Activated T-cell treated with anti-CD3 and anti-CD28 coated beads, Interleukin-2, amount 50 U/mL, for 72 hours (primary cell): ENCODE data around the gene EDNRB. TPM values are rescaled to one million over a fixed set of nuclear protein-coding genes. Genes with fewer than 3 reads are reported as not detected.
"Not testable (repeated sequence)": the region's sequence is repeated elsewhere in the genome, so short reads cannot be mapped to it uniquely, and the experiment has no call there.

Source experiments
- ATAC-seq, 2 donors: fragments of 150-1000 bp; cut with Tn5 transposase; replicated peaks in 1 of 2; 2 replicates each; pipeline ENCODE4 v1.10.0; 2021; ENCODE audit warnings: moderate library complexity in 2 of 2, mild to moderate bottlenecking in 1 of 2
- DNase-seq, 2 donors: peaks; one replicate each; pipeline ENCODE4 v3.0.0; 2021 to 2022; ENCODE audit warnings: mixed read lengths in 1 of 2
- H3K27ac Mint-ChIP-seq: one replicate; pipeline ENCODE4 v1.8.0; 2022; ENCODE audit warnings: mild to moderate bottlenecking, moderate library complexity, mixed read lengths
- H3K27me3 Mint-ChIP-seq: one replicate; pipeline ENCODE4 v1.8.0; 2022; ENCODE audit warnings: low read depth, mixed read lengths
- H3K36me3 Mint-ChIP-seq, 2 donors: one replicate each; pipeline ENCODE4 v1.8.0; 2022; ENCODE audit warnings: mixed read lengths in 2 of 2, mild to moderate bottlenecking in 1 of 2; ENCODE audit not compliant: insufficient read depth in 2 of 2
- H3K4me1 Mint-ChIP-seq: one replicate; pipeline ENCODE4 v1.8.0; 2022; ENCODE audit warnings: low read depth, mixed read lengths
- H3K4me3 Mint-ChIP-seq, 2 donors: one replicate each; pipeline ENCODE4 v1.8.0; 2022; ENCODE audit warnings: mild to moderate bottlenecking in 2 of 2, mixed read lengths in 2 of 2, moderate library complexity in 2 of 2
- H3K9me3 Mint-ChIP-seq, 2 donors: one replicate each; pipeline ENCODE4 v1.8.0; 2022; ENCODE audit warnings: mixed read lengths in 2 of 2
- total RNA-seq, 2 donors: library from RNA; stranded (reverse); gene quantifications; one replicate each; pipeline ENCODE4 v1.2.3, GENCODE V29; 2022

Gene EDNRB
- total RNA-seq, 2 donors from 2014 or later = not detected

DNA sequence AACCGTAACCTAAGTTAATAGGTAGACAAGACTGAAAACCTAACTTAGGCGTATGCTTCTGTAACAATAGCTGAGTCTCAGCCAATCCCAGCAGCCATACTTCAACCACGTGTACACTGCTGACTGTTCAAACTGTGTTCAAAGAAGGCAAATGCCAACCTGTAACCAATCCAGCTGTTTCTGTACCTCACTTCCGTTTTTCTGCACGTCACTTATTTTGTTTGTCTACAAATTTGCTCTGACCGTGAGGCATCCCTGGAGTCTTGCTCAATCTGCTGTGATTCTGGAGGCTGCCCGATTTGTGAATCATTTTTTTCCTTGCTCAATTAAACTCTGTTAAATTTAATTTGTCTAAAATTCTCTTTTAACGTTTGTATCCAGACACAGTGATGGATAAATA lies 59.2 kb downstream of the EDNRB start:
- Mint-ChIP-seq H3K9me3 (no peaks in the 10 kb centered on the region), H3K27ac (no peak overlapping the region), H3K36me3 (no peaks in the 10 kb centered on the region)

DNA sequence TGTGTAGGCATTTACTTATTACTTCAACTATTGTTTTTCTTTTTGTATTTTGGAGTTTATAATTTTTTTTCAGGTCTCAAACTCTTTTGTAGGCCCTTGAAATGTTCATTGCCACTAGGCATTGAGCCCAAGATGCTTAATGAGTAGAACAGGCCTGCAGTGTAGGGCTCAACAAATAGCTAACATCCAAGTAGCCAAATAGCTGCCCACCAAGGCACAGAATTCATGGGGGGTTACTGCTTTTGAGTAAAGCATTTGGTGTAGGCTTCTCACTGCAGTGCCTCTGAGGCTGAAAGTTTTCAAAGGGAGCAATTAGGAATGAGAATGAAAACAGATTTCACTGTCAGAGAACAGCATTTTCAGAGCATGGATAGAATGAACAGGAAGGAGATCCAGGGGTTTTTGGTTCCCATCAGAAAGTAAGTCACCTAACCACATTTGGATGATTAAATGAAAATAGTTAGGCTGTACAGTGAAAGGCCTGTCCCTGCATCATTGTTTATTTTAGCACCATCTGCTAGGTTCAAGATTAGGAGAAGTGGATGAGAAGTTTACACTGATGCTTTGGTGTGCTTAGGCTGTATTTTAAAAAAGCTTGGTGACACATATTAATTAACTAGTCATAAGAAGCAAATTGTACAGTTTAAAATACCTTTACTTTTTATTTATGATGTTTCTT lies 61.0 kb downstream of the EDNRB start:
- H3K36me3 Mint-ChIP-seq = no peaks in the 10 kb centered on the region
- no peak for ATAC-seq
- no peaks in the 10 kb centered on the region for H3K9me3 Mint-ChIP-seq
- H3K27me3 Mint-ChIP-seq = peaks cover 5% of the 10 kb centered on the region
- H3K4me1 Mint-ChIP-seq = no peaks in the 10 kb centered on the region
- no peak overlapping the region for H3K4me3 Mint-ChIP-seq
- H3K27ac Mint-ChIP-seq = no peak overlapping the region
- DNase-seq = no peak

More for the DNA sequence above, 59.2 kb downstream of the EDNRB start:
- H3K4me1 Mint-ChIP-seq = no peaks in the 10 kb centered on the region
- no peak for ATAC-seq
- H3K4me3 Mint-ChIP-seq = no peak overlapping the region
- H3K27me3 Mint-ChIP-seq = peaks cover 5% of the 10 kb centered on the region
- no peak for DNase-seq

DNA sequence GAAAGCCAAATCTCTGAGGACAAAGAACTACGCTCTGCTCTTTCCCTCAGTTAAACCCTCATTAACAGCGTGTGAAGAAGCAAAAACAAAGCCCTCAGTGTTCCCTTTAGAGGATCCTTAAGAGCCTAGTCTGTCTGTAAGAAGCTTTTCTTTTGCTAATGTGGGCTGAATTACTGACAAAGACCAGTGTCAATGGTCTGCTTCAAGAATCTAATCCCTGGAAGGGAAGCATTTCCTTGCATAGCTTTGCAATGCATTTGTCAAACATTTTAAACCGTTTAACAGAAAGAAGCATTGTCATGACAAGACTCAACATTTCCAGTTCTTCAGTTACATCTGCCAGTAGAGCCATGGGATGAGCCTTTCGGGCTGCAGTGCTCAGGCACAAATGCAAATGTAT lies 64.9 kb downstream of the EDNRB start:
- no peak overlapping the region for H3K27ac Mint-ChIP-seq
- ATAC-seq = no peak
- H3K36me3 Mint-ChIP-seq = no peaks in the 10 kb centered on the region

DNA sequence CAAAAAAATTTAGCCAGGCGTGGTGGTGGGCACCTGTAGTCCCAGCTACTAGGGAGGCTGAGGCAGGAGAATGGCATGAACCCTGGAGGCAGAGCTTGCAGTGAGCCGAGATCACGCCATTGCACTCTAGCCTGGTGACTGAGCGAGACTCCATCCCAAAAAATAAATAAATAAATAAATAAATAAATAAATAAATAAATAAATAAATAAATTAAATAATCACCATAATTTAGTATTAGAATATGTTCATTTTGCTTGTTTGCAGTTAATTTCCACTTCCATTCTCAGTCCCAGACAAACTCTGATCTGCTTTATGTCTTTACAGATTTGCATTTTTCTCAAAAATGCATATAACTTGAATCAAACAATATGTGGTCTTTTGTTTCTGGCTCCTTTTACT lies 70.6 kb downstream of the EDNRB start:
- DNase-seq, H3K27me3 Mint-ChIP-seq, H3K4me1 Mint-ChIP-seq, H3K27ac Mint-ChIP-seq, ATAC-seq, H3K4me3 Mint-ChIP-seq, H3K9me3 Mint-ChIP-seq, H3K36me3 Mint-ChIP-seq: not testable (repeated sequence)

More for the DNA sequence above, 64.9 kb downstream of the EDNRB start:
- no peaks in the 10 kb centered on the region for H3K27me3 Mint-ChIP-seq
- peaks cover 0 to 3% of the 10 kb centered on the region in 2 donors for H3K9me3 Mint-ChIP-seq
- H3K4me3 Mint-ChIP-seq = no peak overlapping the region
- DNase-seq = no peak
- H3K4me1 Mint-ChIP-seq = no peaks in the 10 kb centered on the region

DNA sequence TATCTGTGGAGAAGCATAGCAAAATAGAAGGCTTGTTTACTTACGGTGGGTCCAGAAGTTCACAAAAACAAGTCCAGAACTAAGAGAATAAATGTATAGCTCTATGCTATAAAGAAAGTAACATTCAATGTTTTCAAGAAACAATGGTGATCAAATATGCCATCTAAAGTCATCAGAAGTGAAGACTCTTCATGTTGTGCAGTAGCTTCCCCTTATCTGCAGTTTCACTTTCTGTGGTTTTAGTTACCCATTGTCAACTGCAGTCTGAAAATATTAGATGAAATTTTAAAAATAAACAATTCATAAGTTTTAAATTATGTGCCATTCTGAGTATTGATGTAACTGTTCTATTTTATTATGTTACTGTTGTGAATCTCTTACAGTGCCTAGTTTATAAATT lies 72.5 kb downstream of the EDNRB start:
- Mint-ChIP-seq H3K27me3 (no peaks in the 10 kb centered on the region), H3K4me3 (no peak overlapping the region), H3K27ac (no peak overlapping the region), H3K4me1 (no peaks in the 10 kb centered on the region), H3K36me3 (no peaks in the 10 kb centered on the region), H3K9me3 (peaks cover under 1 to 2% of the 10 kb centered on the region in 2 donors)
- ATAC-seq (no peak), DNase-seq (no peak)

Other genes with a start within 250 kb of the EDNRB start
- 10 to 100 TPM; 24.6 to 24.8 TPM for gene SLAIN1, start 221.1 kb downstream of the EDNRB start, total RNA-seq